Right lobe of liver (tissue), 6 donors: ENCODE measurements around the gene ZFP57. TPM values are rescaled to one million over a fixed set of nuclear protein-coding genes. Genes with fewer than 3 reads are reported as not detected.

ENCODE experiments used
- ATAC-seq, 4 donors: fragments of 200-7000 bp; cut with Tn5 transposase; one replicate each; pipeline ENCODE4 v1.9.1; 2020; ENCODE audit warnings: mild to moderate bottlenecking in 4 of 4, moderate library complexity in 4 of 4
- DNase-seq, 3 donors: peaks; one replicate each; pipeline ENCODE4 v3.0.0-alpha.2; 2020
- H3K27ac ChIP-seq, 3 donors: fragments of 200-600 bp; one replicate each; pipeline ENCODE4 v1.8.0; 2022
- H3K27me3 ChIP-seq, 2 donors: fragments of 200-600 bp; one replicate each; pipeline ENCODE4 v1.8.0; 2022
- H3K36me3 ChIP-seq, 4 donors: fragments of 200-600 bp; sonication (generic) in 1 of 4; one replicate each; pipeline versions ENCODE4 v1.5.1 to v1.8.0; 2017 to 2022; ENCODE audit warnings: control low read depth in 1 of 4
- H3K4me1 ChIP-seq, 4 donors: fragments of 200-600 bp; sonication (generic) in 1 of 4; one replicate each; pipeline versions ENCODE4 v1.5.1 to v1.8.0; 2017 to 2022; ENCODE audit warnings: control low read depth in 1 of 4
- H3K4me3 ChIP-seq, 3 donors: fragments of 200-600 bp; one replicate each; pipeline ENCODE4 v1.8.0; 2022
- H3K9me3 ChIP-seq, 4 donors: fragments of 200-600 bp; sonication (generic) in 1 of 4; one replicate each; pipeline versions ENCODE4 v1.5.1 to v1.8.0; 2017 to 2022; ENCODE audit warnings: control low read depth in 1 of 4
- POLR2A ChIP-seq: fragments of 450-650 bp; IDR thresholded peaks from one replicate; pipeline ENCODE4 v1.6.1; 2017; ENCODE audit warnings: antibody characterized with exemption, mild to moderate bottlenecking
- WGBS: methylation state at CpG from one replicate; pipeline ENCODE4 v1.1.6; 2018; ENCODE audit warnings: low coverage, low lambda C conversion rate; ENCODE audit not compliant: insufficient coverage; ENCODE audit errors: missing lambda C conversion rate; 5-methylcytosine and 5-hydroxymethylcytosine counted together
- intact Hi-C, 2 donors: fragments of 100-400 bp; cut with DNase I; formaldehyde crosslinking; loops; one replicate each; pipeline versions ENCODE4 v1.11.2 to v1.14.1; 2022
- total RNA-seq, 6 experiments: library from RNA; depleted of rRNA in 2 of 6; stranded (reverse); fragments of >200 nt in 2 of 6; fragmentation: NEBNext Ultra II Directional in 3 of 6; extraction: Animal tissue kit (Norgen Biotek cat#: 25700) in 3 of 6; gene quantifications; one replicate each; pipeline versions ENCODE4 v1.1.0 to v1.2.4, GENCODE V29; 2016 to 2023
- TF ChIP-seq, protein P1 (sequence below), 4 donors: fragments of 200-600 bp in 3 of 4; fragments of 450-650 bp in 1 of 4; IDR thresholded peaks; one replicate each; pipeline versions ENCODE4 v1.5.1 to v1.8.0; 2016 to 2022; ENCODE audit warnings: antibody characterized with exemption in 4 of 4, mild to moderate bottlenecking in 2 of 4
- donor health status: DM: no; HTN: yes; CAD: no.
- donor health status: DM: no; HTN: no; CAD: no.
- donor health status: DM: no; HTN: no; CAD: no.
- donor health status: DM: no; HTN: yes; CAD: no.
- donor health status: DM: no; HTN: yes; CAD: no.

The ZFP57 gene
- total RNA-seq, 6 experiments from 2014 or later = 0.11 to 0.31 TPM; not detected in 4

DNA sequence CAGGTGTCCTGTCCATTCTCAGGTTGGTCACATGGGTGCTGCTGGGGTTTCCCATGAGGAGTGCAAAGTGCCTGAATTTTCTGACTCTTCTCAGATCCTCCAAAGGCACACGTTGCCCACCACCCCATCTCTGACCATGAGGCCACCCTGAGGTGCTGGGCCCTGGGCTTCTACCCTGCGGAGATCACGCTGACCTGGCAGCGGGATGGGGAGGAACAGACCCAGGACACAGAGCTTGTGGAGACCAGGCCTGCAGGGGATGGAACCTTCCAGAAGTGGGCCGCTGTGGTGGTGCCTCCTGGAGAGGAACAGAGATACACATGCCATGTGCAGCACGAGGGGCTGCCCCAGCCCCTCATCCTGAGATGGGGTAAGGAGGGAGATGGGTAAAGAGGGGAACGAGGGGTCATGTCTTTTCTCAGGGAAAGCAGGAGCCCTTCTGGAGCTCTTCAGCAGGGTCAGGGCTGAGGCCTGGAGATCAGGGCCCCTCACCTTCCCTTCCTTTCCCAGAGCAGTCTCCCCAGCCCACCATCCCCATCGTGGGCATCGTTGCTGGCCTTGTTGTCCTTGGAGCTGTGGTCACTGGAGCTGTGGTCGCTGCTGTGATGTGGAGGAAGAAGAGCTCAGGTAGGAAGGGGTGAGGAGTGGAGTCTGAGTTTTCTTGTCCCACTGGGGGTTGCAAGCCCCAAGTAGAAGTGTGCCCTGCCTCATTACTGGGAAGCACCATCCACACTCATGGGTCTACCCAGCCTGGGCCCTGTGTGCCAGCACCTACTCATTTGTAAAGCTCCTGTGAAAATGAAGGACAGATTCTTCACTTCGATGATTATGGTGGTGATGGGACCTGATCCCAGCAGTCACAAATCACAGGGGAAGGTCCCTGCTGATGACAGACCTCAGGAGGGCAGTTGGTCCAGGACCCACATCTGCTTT lies 44.3 kb upstream of the ZFP57 start:
- no peak for DNase-seq
- Histone ChIP-seq H3K27me3 (no peaks in the 10 kb centered on the region), H3K4me3 (no peak overlapping the region), H3K9me3 (no peaks in the 10 kb centered on the region), H3K4me1 (peaks cover 0 to 6% (median 0%) of the 10 kb centered on the region in 4 donors), H3K36me3 (no peaks in the 10 kb centered on the region), H3K27ac (no peak overlapping the region)
- ATAC-seq = no peak
- TF ChIP-seq, protein P1, sequence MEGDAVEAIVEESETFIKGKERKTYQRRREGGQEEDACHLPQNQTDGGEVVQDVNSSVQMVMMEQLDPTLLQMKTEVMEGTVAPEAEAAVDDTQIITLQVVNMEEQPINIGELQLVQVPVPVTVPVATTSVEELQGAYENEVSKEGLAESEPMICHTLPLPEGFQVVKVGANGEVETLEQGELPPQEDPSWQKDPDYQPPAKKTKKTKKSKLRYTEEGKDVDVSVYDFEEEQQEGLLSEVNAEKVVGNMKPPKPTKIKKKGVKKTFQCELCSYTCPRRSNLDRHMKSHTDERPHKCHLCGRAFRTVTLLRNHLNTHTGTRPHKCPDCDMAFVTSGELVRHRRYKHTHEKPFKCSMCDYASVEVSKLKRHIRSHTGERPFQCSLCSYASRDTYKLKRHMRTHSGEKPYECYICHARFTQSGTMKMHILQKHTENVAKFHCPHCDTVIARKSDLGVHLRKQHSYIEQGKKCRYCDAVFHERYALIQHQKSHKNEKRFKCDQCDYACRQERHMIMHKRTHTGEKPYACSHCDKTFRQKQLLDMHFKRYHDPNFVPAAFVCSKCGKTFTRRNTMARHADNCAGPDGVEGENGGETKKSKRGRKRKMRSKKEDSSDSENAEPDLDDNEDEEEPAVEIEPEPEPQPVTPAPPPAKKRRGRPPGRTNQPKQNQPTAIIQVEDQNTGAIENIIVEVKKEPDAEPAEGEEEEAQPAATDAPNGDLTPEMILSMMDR (IDR thresholded peaks at IDR 0.05) = no peak
- WGBS = 49% methylated on average over 2 of the region's 11 CpGs
- intact Hi-C loops = no loop called here

DNA sequence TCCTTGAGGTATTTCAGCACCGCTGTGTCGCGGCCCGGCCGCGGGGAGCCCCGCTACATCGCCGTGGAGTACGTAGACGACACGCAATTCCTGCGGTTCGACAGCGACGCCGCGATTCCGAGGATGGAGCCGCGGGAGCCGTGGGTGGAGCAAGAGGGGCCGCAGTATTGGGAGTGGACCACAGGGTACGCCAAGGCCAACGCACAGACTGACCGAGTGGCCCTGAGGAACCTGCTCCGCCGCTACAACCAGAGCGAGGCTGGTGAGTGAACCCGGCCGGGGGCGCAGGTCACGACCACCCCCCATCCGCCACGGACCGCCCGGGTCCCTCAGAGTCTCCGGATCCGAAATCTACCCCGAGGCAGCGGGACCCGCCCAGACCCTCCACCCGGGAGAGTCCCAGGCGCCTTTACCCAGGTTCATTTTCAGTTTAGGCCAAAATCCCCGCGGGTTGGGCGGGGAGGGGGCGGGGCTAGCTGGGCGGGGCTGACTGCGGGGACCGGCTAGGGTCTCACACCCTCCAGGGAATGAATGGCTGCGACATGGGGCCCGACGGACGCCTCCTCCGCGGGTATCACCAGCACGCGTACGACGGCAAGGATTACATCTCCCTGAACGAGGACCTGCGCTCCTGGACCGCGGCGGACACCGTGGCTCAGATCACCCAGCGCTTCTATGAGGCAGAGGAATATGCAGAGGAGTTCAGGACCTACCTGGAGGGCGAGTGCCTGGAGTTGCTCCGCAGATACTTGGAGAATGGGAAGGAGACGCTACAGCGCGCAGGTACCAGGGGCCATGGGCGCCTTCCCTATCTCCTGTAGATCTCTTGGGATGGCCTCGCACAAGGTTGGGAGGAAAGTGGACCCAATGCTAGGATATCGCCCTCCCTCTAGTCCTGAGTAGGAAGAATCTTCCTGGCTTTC lies 43.0 kb upstream of the ZFP57 start:
- H3K4me3 ChIP-seq = peak overlapping the region; percentile 65 to 76 (median 69)
- no peaks in the 10 kb centered on the region for H3K27me3 ChIP-seq
- H3K27ac ChIP-seq = peak overlapping the region; percentile 82 to 90 (median 87)
- H3K9me3 ChIP-seq = no peaks in the 10 kb centered on the region
- peaks cover 0 to 6% (median 0%) of the 10 kb centered on the region in 4 donors for H3K4me1 ChIP-seq
- no peaks in the 10 kb centered on the region for H3K36me3 ChIP-seq
- DNase-seq = peak; percentile 64 to 66 (median 66)
- ATAC-seq = peak; percentile 69 to 77 (median 72)
- intact Hi-C loops = no loop called here
- 17% methylated on average over 6 of the region's 76 CpGs for WGBS
- TF ChIP-seq POLR2A = no peak
- TF ChIP-seq, protein P1 (IDR thresholded peaks at IDR 0.05) = no peak

DNA sequence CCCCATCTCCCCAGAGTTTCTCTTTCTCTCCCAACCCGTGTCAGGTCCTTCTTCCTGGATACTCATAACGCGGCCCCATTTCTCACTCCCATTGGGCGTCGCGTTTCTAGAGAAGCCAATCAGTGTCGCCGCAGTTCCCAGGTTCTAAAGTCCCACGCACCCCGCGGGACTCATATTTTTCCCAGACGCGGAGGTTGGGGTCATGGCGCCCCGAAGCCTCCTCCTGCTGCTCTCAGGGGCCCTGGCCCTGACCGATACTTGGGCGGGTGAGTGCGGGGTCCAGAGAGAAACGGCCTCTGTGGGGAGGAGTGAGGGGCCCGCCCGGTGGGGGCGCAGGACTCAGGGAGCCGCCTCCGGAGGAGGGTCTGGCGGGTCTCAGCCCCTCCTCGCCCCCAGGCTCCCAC lies 42.3 kb upstream of the ZFP57 start, which contains the start of gene HLA-F:
HLA-F (plus strand) TSS at position 173 of the 404 bp plus-strand sequence; CDS start at position 203, 30 bp downstream.
- ATAC-seq (peak; percentile 95 to 98 (median 97)), DNase-seq (peak in 2 of 3 donors; percentile 80 to 90)
- Histone ChIP-seq H3K4me3 (peak within 1 kb of the TSS; percentile 65 to 76 (median 69)), H3K36me3 (no peaks in the 10 kb centered on the region), H3K27ac (peak within 1 kb of the TSS; percentile 82 to 90 (median 87)), H3K27me3 (no peaks in the 10 kb centered on the region), H3K9me3 (no peaks in the 10 kb centered on the region), H3K4me1 (peaks cover 0 to 6% (median 0%) of the 10 kb centered on the region in 4 donors)
- WGBS = 1% methylated on average over 12 of the region's 26 CpGs
- TF ChIP-seq, protein P1 (IDR thresholded peaks at IDR 0.05) = no peak
- peak; percentile 67 for TF ChIP-seq POLR2A
- intact Hi-C loops = no loop called here

GRCh38 chr6:29720863-29721262 lies 39.9 kb upstream of the ZFP57 start:
- Histone ChIP-seq H3K27me3 (no peaks in the 10 kb centered on the region), H3K36me3 (no peaks in the 10 kb centered on the region), H3K9me3 (no peaks in the 10 kb centered on the region), H3K4me3 (no peak overlapping the region), H3K4me1 (peaks cover 0 to 6% (median 0%) of the 10 kb centered on the region in 4 donors), H3K27ac (no peak overlapping the region)
- TF ChIP-seq POLR2A = no peak
- TF ChIP-seq, protein P1 (IDR thresholded peaks at IDR 0.05) = no peak
- intact Hi-C loops = no loop called here
- ATAC-seq (no peak), DNase-seq (no peak)
- WGBS = 19% methylated on average over 2 of the region's 2 CpGs
